ENCODE data around the gene OR5AR1.

DNA sequence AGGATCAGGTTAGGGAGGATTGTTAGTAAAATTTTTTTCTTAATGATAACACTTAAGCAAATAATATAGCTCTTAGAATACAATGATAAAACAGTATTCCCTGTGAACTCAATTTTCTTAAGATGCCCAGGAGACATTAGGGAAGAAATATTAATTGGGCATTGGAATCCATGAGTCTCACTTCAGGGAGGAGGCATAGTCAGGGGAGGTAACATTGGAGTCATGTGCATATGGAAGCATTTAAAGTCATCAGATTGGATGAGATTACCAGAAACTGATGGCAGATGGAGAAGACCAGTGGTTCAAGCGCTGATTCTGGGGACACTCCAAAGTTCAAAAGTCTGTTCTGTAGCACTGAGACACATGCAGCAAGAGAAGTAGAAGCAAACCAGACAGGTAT lies 35.3 kb downstream of the OR5AR1 start, which contains the start of gene OR9G1:
- TF ChIP-seq CTCF (IDR thresholded peaks at IDR 0.05; ENCODE audit: low read depth, low read length, poor library complexity, severe bottlenecking) = no peak
- TF ChIP-seq EZH2phosphoT487 (IDR thresholded peaks at IDR 0.05; ENCODE audit: borderline replicate concordance, low read length) = no peak
